IPS-18c (cell line): ENCODE results near the gene PTCH2.

Source experiments
- H3K4me3 ChIP-seq: 2 replicates; pipeline ENCODE4 v1.7.0; 2013; ENCODE audit warnings: low read depth, mild to moderate bottlenecking, low read length, moderate library complexity; ENCODE audit not compliant: insufficient read depth
- H3K9me3 ChIP-seq: one replicate; pipeline ENCODE4 v1.6.1; 2013; ENCODE audit warnings: mild to moderate bottlenecking, low read length, moderate library complexity; ENCODE audit not compliant: control insufficient read depth, insufficient read depth

PTCH2 gene

GRCh38 chr1:44810101-44810761 lies 32.8 kb downstream of the PTCH2 start:
- Histone ChIP-seq H3K9me3 (no peaks in the 10 kb centered on the region), H3K4me3 (no peak overlapping the region)

- no peaks in the 10 kb centered on the region for H3K9me3 ChIP-seq
- peak overlapping the region; percentile 28; the same call in 1 of the 2 replicates for H3K4me3 ChIP-seq
Measured at GRCh38 chr1:44808938-44809917, 33.8 kb downstream of the PTCH2 start.

- peak within 1 kb of the TSS; percentile 31 for H3K4me3 ChIP-seq
- H3K9me3 ChIP-seq = no peaks in the 10 kb centered on the region
Measured at GRCh38 chr1:44808063-44808937, 34.8 kb downstream of the PTCH2 start, which contains the start of gene BTBD19. TSS of gene BTBD19 (plus strand) at chr1:44808523. CDS start at chr1:44808821, 298 bp downstream.

GRCh38 chr1:44807364-44808062 lies 35.5 kb downstream of the PTCH2 start:
- peak overlapping the region; percentile 31; the same call in 1 of the 2 replicates for H3K4me3 ChIP-seq
- H3K9me3 ChIP-seq = no peaks in the 10 kb centered on the region

- peak within 1 kb of the TSS; percentile 31; the same call in 1 of the 2 replicates for H3K4me3 ChIP-seq
- no peaks in the 10 kb centered on the region for H3K9me3 ChIP-seq
Measured at GRCh38 chr1:44806704-44807363, 36.2 kb downstream of the PTCH2 start, which contains the start of gene DYNLT4. TSS of gene DYNLT4 (minus strand) at chr1:44807351. CDS start at chr1:44806668, 683 bp downstream.

GRCh38 chr1:44806025-44806703 lies 36.9 kb downstream of the PTCH2 start:
- no peak overlapping the region for H3K4me3 ChIP-seq
- no peaks in the 10 kb centered on the region for H3K9me3 ChIP-seq

- H3K9me3 ChIP-seq = no peaks in the 10 kb centered on the region
- no peak overlapping the region for H3K4me3 ChIP-seq
Measured at GRCh38 chr1:44805311-44806024, 37.6 kb downstream of the PTCH2 start.

- no peak overlapping the region for H3K4me3 ChIP-seq
- no peaks in the 10 kb centered on the region for H3K9me3 ChIP-seq
Measured at GRCh38 chr1:44803312-44804095, 39.5 kb downstream of the PTCH2 start.

GRCh38 chr1:44803062-44803311 lies 40.1 kb downstream of the PTCH2 start:
- no peaks in the 10 kb centered on the region for H3K9me3 ChIP-seq
- no peak overlapping the region for H3K4me3 ChIP-seq

GRCh38 chr1:44802306-44803061 lies 40.6 kb downstream of the PTCH2 start:
- no peaks in the 10 kb centered on the region for H3K9me3 ChIP-seq
- H3K4me3 ChIP-seq = 0 out of 2 replicates have a peak overlapping the region, but pooled peaks have one; percentile 2

- H3K4me3 ChIP-seq = 0 out of 2 replicates have a peak overlapping the region, but pooled peaks have one; percentile 2
- H3K9me3 ChIP-seq = no peaks in the 10 kb centered on the region
Measured at GRCh38 chr1:44801491-44802305, 41.4 kb downstream of the PTCH2 start.

GRCh38 chr1:44799770-44800584 lies 43.1 kb downstream of the PTCH2 start, which contains the start of gene PLK3:
TSS of gene PLK3 (plus strand) at chr1:44800377. CDS start at chr1:44800464, 87 bp downstream.
- Histone ChIP-seq H3K4me3 (peak within 1 kb of the TSS; percentile 75), H3K9me3 (no peaks in the 10 kb centered on the region)
